GM19238 (cell line): Measurements from ENCODE around the gene ZNF497.
A peak's percentile ranks its signal among the peaks of the same experiment; 100 is the strongest.
"Not testable (repeated sequence)": the region's sequence is repeated elsewhere in the genome, so short reads cannot be mapped to it uniquely, and the experiment has no call there.

ENCODE experiments used
- DNase-seq: peaks from one replicate; pipeline ENCODE4 v3.0.0; 2011; ENCODE audit warnings: low spot score; ENCODE audit not compliant: insufficient read length

The ZNF497 gene

DNA sequence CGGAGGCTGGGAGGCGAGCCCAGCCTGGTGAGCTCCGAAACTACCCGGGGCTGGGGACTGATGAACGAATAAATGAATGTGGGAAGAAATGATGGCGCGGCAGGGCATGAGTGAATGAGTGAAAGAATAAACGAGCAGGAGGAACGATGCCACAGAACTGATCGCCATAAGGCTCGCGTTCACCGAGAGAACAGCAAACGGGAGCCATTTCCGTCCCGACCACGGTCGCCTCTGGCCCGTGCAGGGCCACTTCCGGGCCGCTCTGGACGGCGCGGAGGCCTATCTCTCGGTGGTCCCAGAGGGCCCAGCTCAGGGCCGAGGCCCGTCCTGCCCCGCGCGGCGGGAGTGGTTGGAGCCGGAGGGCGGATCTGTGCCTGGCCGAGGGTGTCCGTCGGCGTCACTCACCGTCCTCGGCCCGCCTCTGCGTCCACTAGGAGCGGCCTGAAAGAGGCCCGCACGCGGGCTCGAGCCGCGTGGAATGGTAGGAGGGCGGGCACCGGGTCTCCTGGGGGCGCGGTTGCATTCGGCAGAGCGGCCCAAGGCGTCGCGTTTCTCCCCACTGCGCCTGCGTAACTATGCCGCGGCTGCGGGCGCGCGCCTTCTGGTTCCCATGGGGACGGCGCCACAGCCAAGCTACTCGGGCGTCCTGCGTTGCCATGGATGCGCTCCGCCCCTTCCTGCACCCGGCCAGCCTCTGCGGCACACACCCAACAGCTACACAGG, at the start of gene ZNF497:
Gene ZNF497, minus strand, starts transcription at position 480 of the 723 bp plus-strand sequence. CDS start 5,116 bp downstream, outside the sequence.
- DNase-seq: peak; percentile 100

DNA sequence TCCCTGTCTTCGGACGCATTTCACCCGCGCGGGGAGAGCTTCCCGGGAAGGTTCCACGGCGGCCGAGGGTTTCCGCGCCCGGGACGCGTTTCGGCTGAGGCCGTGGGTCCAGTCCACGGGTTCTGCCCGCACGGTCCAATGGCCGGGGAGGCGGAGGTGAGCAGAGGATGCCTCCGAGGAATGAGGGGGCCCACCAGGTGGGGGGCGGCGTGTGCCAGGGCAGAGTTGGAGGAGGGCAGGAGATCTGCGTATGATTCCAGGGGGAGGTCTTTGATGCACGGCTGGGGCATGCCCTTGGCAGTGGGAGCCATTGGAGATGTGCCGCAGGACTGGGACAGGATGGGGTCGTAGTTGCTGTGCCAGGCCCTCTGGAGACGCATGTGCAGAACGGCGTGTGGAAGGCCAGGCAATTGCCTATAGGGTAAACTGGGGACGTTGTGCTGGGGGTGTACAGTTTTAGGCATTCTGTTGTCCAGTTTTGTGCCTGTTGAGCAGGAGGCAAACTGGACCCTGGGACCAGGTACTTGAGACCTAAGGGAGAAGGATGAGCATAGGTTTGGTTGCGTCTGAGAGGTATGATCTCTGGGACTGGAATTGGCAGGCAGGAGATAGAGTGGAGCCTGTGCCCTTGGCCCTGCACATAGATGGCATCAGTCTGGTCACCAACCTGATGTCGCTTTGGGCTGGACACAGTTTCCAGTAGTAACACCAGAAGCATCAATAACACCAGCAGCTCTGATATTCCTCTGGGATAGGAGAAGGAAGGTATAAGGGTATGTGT, 46.6 kb upstream of the ZNF497 start:
- no peak for DNase-seq

DNA sequence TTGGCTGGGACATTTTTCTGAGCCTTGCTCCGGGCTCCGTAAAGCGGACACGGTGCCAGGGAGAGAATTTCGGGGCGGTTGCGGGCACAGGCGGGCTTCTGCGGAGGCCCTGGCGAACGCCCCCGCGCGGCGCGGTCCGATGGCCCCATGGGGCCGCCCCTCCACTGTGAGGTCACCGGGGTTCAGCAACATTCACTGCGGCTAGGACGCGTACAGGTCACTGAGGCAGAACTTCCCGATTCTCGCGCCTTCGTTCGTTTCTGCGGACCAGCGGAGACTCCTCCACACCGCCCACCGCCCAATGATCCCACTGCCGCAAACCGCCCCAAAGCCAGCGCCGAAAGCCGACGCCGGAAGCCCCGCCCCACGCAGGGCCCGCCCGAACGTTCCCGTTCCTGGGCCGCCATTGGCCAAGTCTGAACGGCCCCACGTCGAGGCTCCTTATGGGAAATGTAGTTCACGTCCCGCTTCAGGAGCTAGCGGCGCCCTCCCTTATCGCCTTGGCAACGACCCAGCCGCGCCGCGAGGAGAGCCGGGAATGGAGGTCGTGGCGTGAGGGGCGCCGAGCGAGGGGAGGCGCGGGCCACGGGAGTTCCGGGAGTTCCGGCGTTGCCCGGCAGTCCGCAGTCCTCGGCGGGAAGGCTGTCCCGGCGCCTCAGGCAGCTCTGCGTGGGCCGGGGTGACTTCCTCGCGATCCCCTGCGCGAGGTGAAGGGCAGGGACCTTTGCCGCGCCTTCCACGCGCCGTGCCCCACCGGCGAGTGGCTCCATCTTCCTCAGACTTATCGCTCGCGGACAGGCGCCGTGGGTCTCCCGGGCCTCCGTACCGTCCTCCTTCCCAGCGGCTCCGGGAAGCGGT, 45.8 kb upstream of the ZNF497 start, which contains the start of gene ZNF584:
Gene ZNF584, plus strand, starts transcription at position 498 of the 858 bp plus-strand sequence. CDS start 499 bp downstream, outside the sequence.
- peak; percentile 95 for DNase-seq

DNA sequence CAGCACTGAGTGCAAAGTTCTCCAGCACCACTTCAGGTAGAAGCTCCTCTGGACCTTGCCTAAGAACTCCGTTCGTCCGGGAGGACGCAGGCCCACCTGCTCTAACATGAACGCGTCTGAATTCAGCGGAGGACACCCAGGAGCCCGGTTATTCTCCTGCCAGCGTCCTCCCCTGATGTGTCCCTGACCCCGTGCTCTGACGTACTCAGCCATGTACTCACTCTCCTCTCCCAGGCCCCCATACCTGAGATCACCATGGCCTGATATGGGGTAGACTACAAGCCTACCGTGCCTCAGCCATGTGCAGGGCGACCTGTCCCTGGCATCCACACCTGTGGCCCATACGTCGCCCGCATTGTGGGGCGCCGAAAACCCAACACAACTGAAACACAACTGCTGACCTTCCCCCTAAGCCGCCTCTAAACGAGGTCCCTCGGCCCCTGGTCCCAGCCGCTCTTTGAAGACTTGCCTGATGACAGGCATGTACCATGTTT, 45.2 kb upstream of the ZNF497 start:
- no peak for DNase-seq

DNA sequence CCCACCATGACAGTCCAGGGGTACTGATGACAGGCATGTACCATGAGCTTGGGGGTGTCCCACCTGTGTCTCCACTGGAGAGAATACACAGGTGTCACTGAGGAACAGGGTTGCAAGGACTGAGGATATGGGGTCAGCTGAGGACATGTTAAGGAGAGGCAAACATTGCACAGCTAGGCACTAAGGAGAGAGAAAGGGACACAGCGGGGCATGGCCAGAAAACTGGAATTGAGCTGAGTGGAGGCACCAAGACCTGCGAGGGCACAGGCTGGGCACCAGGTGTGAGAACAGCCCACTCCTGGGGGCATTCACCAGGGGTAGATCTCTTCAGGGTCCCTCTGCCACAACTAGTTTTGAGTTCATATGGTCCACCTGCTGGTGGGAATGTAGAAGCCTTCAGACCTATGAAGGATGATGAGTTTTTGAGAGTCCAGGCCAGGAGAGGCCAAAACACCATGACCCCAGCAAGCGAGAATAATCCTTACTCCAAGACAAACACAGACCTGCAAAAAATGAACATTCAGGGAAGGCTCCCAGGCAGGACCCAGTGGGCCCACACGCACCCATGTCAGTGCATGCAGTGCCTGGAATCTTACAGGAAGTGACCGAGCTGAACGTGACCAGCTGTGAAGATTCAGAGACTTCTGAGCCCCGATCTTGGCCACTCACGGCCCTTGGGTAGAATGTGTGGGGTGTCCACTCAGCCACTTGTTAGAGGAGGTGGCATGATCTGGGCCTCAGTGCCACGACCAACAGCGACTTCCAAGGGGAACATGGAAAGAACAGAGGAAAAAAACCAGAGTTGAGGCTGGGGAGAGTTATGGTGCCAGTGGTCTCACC, 44.5 kb upstream of the ZNF497 start:
- DNase-seq: no peak

DNA sequence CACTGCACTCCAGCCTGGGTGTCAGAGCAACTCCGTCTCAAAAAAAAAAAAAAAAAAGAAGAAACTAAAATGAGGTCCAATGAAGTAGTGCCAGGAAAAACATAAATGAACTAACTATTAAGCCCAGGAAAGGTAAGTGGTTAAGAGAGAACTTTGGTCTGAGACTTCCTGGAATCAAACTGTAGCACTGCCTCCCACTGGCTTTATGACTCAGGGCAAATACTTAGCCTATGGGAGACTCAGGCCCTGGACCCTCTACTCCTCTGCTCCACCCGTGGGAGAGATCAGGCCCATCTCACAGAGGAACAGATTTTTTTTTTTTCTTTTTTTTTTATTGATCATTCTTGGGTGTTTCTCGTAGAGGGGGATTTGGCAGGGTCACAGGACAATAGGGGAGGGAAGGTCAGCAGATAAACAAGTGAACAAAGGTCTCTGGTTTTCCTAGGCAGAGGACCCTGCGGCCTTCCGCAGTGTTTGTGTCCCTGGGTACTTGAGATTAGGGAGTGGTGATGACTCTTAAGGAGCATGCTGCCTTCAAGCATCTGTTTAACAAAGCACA, 41.4 kb upstream of the ZNF497 start:
- DNase-seq: not testable (repeated sequence)

DNA sequence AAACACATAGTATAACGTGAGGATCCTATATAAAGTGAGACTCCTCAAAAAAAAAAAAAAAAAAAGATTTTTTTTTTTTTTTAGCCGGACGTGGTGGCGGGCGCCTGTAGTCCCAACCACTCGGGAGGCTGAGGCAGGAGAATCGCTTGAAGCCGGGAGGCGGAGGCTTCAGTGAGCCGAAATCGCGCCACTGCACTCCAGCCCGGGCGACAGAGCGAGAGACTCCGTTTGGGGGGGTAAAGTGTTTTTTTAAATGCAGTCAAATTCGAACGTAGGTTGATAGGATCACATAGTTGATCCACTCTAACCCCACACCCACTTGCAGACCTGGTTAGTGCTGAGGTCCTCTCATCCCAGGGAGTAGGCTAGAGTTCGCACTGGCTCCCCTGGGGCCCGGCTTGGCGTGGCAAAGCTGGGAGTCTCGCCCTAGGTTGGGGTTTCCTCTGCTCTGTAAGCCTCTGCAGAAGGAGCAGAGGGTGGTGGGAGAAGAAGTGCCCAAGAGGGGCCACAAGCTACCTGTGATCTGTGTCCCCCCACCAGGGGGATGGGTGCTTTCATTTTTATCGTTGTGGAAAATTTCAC, 39.4 kb upstream of the ZNF497 start:
- DNase-seq: no peak

DNA sequence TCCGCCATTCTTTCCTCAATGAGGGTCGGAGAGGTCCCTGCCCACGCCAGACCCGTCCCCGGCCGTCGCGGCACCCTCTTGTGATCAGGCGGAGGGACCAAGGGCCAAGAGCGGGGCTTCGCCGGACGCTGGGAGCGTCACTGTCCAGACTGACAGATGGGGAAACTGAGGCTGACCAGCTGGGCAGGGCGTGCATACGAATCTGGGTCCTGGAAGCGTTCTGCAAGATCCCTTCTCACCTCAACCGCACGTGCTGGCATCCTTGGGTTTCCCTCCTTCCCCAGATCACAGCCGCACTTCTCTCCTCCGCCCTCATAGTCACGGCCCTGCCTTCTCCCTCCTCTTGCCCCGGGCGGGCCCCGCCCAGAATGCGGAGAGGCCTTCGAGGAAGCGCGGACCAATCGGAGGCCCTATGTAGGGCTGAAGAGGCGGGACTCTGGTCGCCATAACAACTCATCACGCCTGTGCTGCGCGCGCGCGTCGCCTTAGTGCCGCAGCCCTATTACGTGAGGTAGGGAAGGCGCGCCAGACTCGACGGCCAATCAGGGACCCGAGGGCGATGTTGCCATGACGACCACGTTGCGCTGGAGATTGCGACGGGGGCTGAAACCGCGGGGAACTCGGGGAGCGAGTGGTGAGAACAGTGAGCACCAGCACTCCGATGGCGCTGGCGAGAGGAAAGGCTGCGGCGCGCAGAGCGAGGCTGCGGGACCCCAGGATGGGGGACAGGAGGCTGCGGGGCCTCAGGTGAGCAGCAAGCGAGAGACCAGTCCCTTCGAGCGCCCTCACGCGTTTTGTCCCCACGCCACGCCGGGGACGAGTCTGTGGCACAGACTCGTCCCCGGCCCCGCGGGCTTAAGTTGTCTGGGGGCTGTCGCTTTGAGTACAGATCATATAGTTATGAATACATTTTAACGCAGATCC, 38.6 kb upstream of the ZNF497 start:
- peak; percentile 100 for DNase-seq

DNA sequence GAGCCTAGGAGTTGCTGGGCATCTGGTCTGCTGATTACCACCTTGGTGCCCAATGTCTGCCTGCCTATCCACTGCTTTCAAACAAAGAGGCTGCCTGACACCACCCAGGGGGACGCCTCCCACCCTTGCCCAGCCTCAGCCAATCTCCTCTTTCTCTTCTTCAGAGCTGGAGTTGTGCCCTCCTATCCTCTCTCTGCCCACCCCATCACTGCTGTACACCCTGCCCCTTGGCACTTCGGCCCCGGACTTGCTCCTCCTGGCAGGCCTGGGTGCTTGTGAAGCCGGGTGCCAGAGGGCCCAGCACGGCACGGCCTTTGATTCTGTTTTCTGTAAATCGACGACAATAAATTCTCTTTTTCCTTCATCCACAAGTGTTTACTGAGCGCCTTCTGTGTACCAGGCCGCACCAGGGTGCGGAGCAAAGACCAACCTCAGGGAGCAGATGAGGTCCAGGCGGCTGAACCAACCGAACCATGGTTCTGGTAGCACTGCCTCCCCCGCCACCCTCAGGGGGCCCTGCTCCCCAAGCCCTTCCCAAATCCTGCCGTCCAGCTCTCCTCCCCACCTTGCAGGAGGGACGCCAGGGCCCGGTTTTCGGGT, 37.9 kb upstream of the ZNF497 start:
- no peak for DNase-seq

DNA sequence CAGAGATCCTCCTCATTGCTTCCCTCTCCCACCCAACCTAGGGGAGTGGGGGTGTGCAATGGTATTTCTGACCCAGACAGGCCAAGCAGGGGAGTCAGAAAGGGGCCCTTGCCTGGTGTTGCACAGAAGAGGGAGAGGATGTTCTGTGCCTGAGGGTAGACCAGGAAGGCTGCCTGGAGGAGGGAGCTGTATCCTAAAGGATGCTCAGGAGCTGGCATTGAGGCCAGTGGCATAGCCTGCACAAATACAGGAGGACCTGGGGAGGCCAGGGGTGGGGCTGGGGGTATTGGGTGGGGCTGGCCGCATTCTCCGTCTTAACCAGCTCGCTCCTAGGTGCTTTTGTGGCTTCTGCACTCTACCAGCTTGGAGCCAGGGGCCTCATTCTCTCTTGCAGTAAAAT, 37.4 kb upstream of the ZNF497 start:
- no peak for DNase-seq

DNA sequence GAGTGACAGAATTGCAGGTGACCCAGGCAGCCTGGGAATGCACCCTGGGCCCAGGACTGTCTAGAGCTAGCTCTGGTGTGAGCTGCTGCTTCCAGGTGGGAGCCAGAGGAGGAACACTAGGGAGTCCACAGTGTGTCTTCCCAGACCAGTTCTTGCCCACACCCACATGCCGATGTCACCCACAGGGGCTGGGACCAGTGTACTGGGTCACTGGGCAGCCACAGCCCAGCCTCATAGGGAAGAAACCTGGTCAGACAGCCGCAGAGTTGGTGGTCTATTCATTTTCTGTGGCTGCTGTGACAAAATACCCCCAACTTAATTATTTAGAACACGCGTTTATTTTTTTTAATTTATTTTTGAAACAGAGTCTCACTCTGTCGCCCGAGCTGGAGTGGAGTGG, 36.0 kb upstream of the ZNF497 start:
- DNase-seq: no peak

DNA sequence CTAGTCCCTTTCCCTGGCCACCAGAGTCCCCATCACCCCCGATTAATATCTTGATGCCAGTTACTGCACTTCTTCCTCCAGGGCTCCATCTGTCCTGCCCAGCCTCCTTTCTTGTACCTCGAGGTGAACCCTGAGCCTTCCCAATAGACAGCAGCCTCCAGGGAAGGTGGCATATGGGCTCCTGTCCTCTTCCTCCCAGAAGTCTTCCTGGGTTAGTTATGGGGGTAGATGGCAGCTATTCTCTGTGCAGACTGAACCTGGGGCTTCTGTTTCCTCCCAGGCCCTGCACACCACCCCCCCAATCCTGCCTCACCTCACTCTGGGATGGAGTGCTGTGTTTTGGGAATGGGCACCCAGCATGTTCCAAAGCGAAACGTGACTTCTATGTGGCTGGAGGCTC, 35.5 kb upstream of the ZNF497 start:
- DNase-seq: no peak

DNA sequence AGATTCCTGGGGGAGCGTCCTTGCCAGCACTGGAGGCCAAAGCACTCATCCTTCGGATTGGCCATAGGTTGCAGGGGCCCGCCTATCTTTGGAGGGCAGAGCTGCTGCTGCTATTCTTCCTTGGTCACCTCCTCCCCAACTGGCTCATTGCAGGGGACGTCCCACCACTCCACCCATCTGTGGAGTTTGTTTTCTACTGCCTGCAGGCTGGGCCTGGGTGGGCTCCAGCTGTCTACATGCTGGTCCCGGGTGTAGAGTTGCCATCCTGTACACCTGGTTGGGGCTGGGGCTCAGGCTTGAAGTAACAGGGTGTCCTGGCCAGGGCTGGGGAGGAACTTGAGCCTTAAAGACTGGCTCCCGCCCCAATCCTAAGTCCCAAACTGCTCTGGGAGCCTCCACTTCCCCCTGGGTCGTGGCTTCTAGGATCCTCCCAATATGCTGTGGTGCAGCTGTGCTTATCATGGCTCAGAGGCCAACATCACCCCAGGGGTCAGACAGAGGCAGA, 35.0 kb upstream of the ZNF497 start:
- DNase-seq: no peak

DNA sequence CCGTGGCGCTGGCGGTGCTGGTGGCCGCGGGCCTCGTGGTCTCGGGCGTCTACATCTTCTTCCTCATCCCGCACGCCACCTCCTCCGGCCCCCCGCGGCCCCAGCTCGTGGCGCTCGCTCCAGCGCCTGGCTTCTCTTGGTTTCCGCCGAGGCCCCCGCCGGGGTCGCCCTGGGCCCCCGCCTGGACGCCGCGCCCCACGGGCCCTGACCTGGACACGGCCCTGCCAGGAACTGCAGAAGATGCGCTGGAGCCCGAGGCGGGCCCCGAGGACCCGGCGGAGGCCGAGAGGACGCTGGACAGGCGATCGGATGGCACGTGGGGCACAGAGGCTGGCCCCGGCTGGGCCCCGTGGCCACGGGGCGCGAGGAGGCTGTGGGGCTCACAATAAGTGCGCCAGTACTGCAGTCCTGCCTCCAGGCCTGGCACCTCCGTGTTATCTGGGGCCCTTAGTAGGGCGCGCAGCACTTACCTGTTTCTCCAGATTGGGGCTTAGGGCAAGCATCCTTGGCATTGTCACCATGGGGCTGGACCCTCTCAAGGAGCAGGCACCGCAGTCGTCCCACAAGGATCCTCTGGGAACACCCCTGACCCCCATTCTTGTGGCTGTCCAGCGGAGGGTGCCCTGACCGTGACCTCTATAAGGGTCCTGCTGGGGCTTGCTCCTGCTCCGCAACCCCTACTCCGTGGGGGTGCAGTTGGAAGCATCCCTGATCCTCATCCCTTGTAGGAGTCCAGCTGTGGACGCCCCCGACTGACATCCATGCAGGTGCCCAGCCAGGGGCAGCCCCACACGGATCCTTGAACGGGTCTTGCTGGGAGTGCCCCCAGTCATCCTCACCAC, 34.4 kb upstream of the ZNF497 start:
- DNase-seq: no peak

DNA sequence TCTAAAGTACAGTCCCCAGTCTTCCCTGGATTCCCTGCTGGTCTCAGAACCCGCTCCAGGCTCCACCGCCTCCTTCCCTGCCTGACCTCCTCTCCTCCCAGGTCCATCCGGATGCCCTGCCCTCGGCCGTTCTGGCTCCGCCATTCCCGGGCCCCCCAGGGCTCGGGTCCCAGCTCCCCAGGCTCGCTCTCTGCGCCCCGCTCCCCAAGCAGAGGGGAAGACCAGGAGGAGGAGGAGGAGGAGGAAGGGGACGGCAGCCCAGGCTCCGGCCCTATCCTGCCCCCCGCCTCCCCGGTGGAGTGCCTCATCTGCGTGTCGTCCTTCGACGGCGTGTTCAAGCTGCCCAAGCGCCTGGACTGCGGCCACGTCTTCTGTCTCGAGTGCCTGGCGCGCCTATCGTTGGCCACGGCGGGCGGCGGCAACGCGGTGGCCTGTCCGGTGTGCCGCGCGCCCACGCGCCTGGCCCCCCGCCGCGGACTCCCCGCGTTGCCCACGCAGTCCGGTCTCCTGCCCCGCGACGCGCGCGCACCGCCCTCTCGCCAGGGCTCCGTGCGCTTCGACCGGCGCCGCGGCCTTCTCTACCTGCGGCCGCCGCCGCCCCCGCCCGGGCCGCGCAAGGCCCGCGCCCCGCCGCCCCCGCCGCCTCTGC, 33.6 kb upstream of the ZNF497 start:
- DNase-seq: no peak

DNA sequence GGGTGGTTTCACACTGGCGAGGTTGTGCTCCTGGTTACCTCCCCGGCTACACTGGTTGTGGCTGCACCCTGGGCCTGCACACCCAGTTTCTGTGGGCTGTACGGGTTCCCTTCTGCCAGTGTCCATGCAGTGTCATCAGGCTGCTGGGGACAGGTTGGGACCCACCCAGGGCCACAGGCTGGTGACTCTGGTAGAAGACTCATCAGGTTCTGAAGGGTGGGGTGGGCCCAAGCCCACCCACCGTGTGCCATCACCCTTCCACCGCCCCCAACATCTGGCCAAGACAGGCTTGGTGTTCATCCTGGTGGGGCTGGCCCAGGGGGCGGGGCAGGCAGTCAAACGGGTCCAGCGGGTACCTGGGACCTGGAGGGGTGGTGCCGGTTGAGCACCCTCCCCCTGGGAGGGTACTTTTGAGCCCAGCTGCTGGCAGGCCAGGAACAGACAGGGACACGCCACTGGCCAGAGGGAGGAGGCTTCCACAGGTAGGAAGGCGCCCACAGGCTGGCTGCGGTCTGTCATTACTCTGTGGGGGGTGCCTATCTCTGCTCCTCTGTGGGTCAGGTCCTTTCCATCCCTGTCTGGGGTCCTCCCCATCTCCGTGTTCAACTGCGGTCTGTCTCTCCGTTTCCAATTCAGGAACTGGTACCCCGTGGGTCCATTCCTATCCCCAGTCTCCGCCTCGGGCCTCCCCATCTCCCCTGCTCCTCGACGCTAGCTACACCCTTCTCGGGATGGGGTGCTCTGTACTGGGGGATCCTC, 32.8 kb upstream of the ZNF497 start, which contains the start of gene RNF225:
Gene RNF225, plus strand, starts transcription at position 437 of the 759 bp plus-strand sequence. CDS start 434 bp downstream, outside the sequence.
- DNase-seq: no peak
